ENCODE data around the gene ELMO1.
"Not testable (repeated sequence)": the region's sequence is repeated elsewhere in the genome, so short reads cannot be mapped to it uniquely, and the experiment has no call there.

The ELMO1 gene

DNA sequence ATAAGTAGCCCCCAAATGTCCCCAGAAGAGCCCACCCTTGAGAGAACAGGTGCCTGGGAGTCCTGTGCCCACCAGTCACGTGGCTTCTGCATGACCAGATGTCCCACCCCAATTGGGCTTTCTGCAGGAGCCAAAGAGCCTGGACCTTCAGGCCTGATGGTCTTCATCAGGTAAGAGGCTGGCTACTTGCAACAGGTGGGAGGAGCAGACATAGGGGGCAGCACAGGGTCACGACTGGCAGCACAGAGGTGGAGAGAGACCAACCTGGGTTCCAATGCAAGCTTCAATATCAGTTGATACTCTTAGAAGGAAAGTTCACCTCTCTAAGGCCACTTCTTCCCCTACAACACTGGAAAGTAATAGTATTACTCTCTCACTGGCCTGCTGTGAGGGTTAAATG, 288.0 kb downstream of the ELMO1 start:
- DNase-seq, result no peak

DNA sequence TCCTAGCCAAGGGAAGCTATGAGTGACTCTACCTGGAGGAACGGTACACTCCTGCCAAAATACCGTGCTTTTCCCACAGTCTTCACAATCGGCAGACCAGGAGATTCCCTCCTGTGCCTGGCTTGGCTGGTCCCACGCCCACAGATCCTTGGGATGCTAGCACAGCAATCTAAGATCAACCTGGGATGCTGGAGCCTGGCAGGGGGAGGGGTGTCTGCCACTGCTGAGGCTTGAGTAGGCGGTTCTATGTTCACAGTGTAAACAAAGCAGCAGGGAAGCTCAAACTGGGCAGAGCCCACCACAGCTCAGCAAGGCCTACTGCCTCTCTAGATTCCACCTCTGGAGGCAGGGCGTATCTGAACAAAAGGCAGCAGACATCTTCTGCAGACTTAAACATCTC, 295.3 kb downstream of the ELMO1 start:
- no peak for DNase-seq

DNA sequence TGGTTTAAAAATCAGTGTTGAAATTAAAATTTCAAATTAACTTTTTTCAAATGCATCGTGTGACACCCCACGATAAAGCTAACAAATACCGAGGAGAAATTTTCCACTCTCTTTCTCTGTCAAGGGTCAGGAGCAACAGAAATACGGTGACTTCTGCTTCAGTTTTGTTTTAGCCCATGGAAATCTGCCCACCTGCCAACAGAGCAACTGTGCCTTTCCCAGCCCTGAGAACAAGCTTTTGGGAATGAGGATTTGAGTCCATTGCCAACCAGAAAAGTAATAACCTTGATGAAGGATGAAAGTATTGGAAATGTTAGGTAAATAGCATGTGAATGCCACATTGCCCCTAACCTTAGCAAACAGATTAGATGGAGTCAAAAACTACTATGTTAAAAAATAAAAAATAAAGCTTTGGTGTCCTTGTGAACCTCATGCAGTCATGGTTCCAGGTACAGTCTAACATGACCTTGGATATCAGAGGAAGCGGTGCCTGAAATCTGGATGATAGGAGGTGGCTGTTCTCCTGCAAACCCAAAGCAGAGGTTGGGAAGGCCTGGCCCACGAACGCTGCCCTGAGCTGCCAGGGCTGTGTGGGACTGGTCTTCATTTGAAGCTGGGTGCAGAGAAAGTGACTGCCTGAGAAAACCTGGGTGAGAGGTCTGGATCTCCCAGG, 296.8 kb downstream of the ELMO1 start:
- no peak for DNase-seq

DNA sequence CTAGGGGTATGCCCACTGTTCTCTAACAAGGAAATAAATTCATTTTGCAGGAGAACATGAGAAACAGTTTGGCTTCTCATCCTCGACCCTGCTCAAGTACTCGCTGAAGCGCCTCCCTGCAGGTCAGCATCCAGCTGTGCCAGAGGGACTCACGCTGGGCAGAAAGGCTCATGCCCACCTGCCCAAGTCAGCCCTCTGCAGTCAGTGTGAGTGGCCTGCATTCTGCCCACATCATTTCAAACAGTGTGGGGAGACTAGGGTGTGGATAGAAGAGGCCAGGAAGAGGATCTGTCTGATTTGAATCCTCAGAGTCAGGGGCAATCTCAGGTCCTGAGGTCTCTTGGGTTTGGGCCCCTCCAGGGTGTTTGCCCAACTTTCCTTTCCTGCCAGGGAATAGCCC, 297.8 kb downstream of the ELMO1 start:
- DNase-seq, result no peak

DNA sequence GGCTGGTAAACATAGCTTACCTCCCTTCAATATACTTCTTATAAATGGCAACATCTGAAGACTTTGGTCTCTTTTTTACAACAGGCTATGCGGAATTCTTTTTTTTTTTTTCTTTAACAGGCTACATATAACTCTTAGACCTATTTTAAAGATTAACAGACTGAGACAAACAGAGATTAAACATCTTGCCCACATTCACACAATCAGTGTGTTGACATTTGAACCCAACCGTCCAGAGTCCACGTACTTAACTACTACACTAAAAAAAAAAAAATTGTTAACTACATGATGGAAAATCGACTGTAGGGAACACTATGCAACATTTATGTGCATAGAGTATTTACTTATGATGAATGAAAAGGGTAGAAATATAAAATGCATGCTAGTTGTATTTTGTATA, 298.5 kb downstream of the ELMO1 start:
- no peak for DNase-seq

DNA sequence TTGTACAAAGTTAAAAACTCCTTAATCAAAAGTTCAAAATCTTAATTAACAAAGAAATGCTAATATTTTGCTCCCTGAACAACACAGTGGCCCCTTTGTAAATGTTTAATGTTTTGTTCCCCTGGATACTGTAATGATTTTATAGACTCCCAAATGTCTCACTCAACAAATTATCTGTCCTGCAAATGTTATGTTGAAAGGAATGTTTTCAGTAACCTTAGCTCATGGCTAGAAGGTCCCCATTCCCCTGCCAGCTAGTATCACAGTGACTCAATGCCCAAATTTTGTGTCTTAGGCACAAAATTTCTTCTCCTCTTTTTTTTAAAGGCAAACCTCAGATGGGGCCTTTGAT, 298.9 kb downstream of the ELMO1 start:
- no peak for DNase-seq

DNA sequence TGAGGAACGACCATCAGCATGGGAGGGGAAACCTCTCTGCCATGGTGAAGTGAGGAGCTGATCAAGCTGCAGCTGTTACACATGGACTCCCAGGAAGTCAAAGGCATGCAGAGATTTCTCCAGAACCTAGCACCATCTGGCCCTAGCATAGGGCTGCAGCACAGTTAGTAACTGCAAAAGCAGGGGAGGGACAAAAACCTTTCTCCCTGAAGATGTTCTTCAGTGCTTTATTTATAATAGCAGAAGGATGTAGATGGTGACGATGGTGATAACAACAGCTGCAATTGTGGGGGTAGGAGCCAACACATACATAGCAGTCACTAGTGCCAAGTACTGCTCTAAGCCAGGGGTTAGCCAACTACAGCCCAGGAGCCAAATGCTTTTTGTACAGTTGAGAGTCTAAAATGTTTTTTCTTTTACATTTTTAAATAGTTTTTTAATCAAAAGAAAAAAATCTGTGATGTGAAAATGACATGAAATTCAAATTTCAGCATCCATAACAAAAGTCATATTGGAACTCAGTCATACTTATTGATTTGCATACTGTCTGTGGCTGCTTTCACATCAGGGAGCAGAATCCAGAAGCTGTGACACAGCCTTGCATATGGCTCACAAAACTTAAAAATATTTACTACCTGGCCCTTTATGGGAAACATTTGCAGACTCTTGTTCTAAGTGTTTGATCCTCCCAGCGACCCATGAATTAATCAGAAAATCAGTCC, 299.5 kb downstream of the ELMO1 start:
- DNase-seq, result no peak

DNA sequence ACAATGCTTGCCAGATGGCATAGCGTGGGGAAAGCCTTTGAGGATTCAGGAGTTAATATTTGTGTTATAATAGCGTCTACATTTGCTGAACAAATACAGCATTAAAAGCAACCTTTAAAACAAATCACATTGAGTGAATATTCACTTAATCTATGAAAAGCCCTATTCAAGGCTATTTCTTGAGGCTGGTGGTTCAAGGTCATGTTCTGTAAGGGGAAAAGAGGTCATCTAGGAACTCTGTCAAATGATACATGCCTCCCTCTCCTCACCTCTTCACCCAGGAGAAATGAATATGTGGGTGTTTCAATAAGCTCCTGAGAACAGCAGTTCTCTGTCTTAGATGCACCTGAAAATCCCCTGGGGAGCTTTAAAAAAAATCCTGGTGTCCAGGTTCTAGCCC, 303.0 kb downstream of the ELMO1 start:
- DNase-seq, result no peak

DNA sequence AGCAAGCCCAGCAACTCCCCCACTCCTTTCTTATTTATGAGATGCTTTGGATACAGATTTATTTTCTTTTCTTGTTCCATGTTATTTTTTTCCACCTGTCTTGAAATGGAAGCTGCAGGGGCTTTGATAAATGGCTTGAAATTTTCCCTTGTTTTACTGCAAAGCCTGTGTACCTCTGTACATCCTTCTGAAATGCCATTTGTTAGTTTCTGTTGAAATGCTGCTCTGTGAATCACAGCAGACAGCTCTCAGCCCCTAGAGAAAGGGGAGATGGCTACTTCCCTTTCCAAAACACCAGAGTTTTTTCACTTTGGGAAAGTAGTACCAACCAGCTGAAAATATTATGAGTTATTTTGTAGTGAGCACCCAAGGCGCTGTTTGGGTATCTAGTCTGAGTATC, 304.2 kb downstream of the ELMO1 start:
- DNase-seq, result no peak

DNA sequence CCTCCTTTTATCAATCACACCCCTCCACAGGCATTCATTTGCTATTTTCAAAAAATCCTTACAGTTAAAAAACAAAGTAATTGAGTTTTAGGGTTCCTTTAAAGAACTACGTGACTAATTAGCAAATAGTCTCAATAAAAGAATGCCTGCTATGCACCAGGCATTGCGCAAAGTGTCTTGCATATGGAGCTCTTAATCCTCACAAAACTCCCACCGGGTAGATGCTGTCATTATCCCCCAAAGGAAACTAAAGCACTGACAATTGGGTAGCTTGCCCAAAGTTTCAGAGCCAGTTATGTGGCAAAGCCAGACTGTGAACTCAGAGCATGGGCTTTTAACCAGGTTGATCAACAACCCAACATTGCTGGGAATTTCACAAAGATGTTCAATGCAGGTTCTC, 305.7 kb downstream of the ELMO1 start:
- DNase-seq, result no peak

DNA sequence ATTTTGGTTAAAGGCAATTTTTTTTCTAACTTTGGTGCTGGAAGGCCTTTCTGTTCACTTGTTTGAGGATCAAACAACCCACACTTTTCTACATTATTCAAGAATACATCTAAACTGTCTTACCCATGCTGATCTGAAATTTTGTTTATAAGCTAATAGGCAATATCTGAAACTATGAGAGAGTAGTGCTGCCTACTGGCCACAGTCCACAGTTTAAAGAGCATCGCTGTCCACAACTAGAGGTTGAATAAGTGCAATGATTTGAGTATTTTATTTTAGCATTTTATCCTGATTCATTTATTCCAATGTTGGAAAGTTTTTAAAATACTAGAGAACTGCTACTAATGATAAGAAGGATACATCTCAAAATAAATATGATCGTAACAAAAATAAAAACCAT, 306.9 kb downstream of the ELMO1 start:
- DNase-seq, result no peak

DNA sequence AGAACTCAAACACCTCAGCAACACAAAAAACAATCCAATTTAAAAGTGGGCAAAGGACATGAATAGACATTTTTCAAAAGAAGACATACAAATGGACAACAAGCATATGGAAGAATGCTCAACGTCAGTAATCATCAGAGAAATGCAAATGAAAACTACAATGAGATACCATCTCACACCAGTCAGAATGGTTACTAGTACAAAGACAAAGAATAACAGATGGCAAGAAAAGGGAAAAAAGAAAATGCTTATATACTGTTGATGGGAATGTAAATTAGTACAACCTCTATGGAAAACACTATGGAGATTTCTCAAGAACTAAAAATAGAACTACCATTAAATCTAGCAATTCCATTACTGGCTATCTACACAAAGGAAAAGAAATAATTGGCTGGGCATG, 314.8 kb downstream of the ELMO1 start:
- not testable (repeated sequence) for DNase-seq

DNA sequence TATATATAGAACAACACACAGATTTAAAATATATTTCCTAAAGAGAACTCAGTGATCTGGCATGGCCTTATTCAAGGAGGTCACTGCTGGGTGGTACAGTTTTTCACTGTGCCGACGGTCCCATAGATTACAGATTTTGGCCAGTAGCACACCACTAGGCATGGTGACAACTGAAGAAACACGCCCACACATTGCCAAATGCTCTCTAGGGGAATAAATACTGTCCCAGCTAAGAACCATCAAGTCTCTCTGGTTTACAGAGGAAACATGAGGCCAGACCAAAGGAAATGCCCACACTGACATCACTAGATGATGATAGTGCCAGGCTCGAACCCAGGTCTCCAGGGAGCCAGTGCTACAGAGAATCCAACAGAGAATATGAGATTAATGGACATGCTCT, 316.8 kb downstream of the ELMO1 start:
- no peak for DNase-seq

DNA sequence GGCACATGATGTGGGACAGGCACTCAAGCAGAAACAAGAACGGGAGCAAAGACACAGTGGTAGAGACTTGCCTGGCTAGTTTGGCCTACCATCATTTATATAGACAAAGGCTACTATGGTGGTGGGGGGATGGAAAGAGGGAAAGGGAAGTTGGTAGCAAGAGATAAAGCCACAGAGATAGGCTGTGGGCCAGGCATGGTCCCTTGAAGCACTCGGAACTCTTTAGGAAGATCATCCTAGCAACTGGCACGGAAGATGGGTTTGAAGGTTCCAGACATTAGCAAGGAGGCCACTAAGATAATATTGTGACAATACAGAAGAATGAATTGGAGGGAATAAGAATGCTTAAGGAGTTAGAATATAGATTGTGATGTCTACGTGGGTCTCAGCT, 319.6 kb downstream of the ELMO1 start:
- no peak for DNase-seq

DNA sequence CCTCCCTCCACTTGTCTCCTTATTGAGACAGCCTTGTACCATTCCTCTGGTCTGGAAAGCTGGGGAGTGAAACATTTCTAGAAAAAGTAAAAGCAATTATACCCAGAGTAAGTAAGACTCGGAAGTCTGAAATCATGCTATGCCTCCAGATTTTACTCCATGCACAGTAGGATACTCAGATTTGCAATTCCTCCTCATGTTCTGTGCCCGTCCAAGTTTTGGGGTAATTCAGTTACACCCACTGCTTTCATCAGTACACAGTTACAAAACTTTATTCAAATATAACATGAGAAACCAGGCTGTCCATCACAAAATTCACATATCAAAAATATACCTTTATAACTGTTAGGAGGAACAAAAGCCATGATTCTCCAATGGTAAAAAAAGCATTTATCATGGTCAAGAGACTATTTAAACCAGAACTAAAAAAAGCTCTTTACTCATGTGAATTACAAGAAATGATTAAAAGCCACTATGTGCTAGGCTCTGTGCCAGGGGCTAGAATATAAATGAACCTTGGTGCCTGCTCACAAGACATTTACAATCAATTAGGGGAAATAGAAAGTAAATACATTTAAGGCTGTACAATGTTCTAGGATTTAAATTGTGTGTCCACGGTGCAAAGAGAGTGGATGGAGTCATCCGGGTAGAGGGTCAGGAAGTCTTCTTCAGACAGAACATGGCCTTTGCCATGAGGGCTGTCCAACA, 320.2 kb downstream of the ELMO1 start:
- peak; percentile 26 for DNase-seq

DNA sequence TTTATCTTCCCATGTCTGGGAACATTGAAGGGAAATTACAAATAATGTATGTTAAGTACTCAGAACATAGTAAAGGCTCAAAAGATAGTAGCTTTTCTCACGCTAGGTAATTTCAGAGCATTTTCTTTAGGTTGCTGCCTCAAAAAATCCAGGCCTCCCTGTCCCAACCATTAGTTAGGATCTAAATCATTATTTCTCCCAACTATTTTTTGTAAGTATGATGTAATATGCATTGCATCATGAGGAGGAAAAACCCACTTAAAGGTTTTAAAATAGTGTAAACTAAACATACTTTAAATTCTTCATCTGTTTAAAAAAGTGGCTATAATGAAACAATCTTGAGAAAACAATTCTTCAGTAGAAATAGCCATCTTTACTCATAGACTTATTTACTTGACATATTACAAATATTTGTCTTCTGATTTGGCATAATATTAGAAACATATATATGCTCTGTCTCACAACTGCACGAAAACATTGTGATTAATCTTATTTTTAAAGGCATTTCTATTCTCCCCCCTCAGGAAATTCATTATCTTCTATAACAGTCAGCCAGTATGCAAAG, 329.3 kb downstream of the ELMO1 start:
- no peak for DNase-seq

DNA sequence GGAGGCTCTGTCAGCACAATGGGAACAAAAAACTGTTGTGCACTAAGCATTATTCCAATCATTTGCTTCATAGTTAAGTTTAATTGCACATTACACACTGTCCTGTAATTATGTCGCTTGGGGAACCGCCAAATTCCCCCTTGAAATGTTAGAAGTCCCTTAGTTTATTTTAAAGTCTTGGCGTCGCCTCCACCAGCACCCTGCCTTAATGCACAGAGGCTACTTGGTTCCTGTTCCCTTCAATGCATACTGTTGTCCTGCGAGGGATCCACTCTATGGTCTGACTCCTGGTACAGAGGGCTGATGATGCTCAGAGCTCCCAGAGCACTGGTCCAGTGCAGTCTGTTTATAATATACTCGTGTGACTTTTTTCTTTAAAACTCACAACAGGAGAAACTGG, 330.7 kb downstream of the ELMO1 start:
- no peak for DNase-seq

DNA sequence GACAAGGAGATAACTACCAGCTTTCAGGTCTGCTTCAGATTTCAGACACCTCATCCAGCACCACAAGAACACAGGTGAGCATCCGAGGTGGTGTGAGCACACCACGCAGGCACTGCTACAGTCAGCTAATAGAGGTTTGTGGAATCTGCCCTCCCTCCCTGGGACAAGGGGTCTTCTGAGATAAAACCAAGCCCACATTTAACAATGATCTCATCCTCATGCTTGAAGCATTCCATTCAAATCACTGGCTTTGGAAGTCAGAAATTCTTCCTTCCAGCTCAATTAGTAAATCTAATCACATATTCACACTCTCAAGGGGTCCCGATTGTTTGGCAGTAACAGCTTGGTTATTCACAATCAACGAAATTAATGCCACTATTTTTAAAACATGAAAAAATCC, 331.4 kb downstream of the ELMO1 start:
- no peak for DNase-seq

DNA sequence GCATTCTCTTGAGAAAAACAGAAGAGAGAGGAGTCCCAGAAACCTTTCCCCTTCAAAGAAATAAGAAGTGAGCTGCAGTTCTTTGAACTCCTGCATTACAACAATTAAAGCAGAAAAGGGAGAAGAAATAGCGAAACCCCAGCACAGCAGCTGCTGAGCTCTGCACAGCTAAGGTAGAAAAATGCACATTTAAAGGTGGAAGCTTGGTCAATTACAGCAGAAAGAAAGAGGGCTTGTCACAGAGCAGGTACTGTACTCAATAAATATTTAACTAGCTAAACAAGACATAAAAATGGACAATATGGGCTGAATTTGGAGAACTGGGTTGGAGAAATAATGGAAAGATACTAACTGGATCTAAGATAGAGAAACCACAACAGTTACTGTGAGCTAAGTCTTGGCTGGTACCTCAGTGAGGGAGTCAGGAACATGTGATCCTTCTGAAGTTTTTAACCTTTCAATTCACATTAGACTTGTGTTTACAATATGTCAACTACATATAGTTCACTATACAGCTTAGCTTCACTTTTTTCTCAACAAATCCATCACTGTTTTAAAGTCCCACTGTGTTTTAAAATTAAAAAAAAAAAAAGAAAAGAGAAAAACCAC, 332.5 kb downstream of the ELMO1 start:
- DNase-seq, result no peak

DNA sequence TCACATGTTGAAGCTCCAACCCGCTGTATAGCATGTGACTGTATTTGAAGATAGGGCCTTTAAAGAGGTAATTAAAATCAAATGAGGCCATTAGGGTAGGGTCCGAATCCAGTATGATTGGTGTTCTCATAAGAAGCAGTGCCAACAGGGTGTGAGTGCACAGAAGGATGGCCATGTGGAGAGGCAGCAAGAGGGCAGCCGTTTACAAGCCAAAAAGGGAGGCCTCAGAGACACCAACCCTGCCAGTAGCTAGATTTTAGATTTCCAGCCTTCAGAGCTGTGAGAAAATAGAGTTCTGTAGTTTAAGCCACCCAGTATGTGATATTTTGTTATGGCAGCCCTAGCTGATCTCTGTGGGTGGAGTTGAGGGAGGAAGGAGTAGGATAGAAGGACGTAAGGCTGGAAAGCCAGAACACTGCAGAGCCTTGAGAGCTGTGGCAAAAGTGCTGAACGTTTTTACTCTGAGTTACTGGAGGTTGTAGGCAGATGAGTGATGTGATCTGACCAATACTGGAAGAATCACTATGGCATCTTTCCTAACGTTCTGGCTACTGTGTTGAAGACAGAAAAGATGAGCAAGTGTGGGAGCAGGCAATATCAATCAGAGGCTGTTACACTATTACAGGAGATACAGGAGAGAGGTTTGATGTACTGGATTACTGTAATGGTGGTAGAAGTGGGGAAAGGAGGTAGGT, 334.9 kb downstream of the ELMO1 start:
- no peak for DNase-seq

DNA sequence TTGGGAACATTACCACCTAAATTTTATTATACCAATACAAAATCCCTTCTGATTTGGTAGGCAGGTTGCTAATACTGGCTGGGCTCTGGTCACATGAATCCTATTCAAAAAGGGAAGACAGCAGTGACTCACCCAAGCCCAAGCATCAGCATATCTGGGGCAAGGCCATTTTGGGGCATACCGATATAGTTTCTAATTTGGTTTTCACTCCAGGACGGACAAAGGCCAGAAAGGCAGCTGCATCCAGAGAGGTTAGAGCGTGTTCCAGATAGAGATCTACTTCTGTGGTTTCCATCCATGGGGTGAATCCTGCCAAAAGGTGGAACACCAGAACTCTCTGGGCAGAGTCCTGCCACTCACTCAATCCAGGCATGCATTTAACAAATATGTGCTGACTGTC, 335.8 kb downstream of the ELMO1 start:
- no peak for DNase-seq

DNA sequence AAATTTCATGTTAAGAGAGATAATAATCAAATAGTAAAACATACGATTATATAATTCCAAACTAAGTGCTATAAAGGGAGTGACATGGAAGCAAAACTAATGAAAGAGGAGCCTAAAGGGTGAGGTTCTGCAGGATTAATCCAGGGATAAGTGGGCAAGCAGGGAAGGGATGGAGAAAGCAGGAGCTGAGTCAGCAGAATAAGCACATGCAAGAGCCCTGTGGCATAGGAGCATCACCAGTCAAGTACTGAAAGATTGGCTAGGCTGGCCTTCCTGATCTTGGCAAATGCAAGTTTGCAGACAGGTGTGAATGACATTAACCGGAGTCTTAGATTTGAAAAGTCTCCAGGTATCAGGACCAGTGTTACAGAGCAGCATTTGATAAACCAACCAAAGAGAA, 336.4 kb downstream of the ELMO1 start:
- no peak for DNase-seq

DNA sequence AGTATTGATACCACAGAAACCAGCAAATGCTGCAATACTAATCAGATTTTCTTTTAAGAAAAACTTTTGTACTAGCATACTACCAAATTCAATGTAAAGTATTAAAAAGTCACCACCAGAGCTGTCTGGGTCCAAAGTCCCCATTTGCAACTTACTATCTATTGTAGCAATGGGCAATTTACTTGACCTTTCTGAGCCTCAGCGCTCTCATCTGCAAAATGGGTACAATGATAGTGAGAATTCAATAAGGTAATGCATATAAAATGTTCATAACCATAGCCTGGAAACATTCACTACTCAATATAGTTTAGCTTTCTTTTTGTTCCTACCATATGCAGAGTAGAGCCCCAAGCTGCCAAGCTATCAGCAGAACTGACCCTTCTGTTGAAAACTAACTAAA, 337.2 kb downstream of the ELMO1 start:
- no peak for DNase-seq

Data from NCI-H1436 treated with DMSO at 0.1 percent for 48 hours (cell line).